ENCODE measurements around the gene LRG1.

LRG1 gene

DNA sequence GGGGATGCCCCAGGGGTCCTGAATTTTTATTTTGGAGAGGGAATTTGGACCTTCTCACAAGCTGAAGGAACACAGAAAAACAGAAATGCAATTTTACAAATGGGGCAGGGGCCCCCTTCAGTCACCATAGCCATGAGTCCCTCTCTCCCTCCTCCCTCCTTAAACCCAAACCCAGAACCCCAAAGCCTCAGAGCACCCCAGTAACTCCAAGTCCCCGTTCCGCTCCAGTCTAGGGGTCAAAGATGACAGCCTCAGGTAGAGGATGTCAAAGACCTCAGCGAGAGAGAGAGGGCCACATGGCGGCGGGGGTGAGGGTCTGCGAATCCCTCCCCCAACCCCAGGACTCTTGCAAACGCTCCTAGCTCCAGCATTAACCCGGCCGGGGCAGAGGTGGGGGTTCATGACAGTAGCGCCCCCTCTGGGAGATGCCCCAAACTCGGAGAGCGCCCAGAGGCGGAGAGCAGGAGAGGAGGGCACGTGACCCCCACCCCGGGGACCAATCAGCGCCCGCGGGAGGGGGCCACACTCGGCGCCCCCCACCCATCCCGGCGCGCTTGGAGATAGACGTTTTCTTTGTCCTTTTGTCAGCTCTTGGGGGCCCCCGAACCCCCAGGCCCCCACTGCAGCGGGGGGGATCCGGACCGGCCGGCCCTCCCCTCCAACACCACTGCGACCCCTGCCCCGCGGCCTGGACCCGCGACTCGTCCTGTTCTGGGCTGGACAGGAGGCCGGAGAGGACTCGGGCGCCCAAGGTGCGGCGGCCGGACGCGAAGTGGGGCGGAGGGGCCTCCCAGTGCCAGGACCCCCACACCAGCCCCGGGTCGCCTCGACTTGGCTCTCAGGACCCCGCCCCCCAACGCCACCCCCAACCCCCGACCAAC is 40.4 kb upstream of the LRG1 start:
- DNase-seq (ENCODE audit: low read depth), result no peak
- TF ChIP-seq, protein P1, sequence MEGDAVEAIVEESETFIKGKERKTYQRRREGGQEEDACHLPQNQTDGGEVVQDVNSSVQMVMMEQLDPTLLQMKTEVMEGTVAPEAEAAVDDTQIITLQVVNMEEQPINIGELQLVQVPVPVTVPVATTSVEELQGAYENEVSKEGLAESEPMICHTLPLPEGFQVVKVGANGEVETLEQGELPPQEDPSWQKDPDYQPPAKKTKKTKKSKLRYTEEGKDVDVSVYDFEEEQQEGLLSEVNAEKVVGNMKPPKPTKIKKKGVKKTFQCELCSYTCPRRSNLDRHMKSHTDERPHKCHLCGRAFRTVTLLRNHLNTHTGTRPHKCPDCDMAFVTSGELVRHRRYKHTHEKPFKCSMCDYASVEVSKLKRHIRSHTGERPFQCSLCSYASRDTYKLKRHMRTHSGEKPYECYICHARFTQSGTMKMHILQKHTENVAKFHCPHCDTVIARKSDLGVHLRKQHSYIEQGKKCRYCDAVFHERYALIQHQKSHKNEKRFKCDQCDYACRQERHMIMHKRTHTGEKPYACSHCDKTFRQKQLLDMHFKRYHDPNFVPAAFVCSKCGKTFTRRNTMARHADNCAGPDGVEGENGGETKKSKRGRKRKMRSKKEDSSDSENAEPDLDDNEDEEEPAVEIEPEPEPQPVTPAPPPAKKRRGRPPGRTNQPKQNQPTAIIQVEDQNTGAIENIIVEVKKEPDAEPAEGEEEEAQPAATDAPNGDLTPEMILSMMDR (conservative IDR thresholded peaks at IDR 0.05; ENCODE audit: low read depth, low read length), result peak; percentile 19
- peak overlapping the region; percentile 54 for H3K4me3 ChIP-seq (ENCODE audit: low read depth, low read length)

DNA sequence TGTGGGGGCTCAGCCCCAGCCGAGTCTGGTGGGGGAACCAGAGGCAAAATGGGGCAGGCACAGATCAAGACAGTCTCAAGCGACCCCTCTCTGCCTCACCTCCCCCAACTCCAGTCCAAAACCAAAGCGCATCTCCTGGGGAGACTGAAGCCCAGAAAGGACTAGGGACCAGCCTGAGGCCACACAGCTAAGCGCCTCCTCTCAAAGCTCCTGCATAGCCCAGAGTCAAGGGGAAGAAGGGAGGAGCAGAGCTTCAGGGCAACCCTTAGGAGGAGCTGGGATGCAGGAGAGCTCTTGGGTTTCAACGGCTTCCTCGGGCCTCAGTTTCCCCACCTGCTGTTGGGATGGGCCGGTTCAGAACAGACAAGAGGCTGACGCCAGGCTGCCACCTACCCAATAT is 39.6 kb upstream of the LRG1 start:
- TF ChIP-seq, protein P1 (conservative IDR thresholded peaks at IDR 0.05; ENCODE audit: low read depth, low read length), result no peak
- no peak for DNase-seq (ENCODE audit: low read depth)
- no peak overlapping the region for H3K4me3 ChIP-seq (ENCODE audit: low read depth, low read length)

DNA sequence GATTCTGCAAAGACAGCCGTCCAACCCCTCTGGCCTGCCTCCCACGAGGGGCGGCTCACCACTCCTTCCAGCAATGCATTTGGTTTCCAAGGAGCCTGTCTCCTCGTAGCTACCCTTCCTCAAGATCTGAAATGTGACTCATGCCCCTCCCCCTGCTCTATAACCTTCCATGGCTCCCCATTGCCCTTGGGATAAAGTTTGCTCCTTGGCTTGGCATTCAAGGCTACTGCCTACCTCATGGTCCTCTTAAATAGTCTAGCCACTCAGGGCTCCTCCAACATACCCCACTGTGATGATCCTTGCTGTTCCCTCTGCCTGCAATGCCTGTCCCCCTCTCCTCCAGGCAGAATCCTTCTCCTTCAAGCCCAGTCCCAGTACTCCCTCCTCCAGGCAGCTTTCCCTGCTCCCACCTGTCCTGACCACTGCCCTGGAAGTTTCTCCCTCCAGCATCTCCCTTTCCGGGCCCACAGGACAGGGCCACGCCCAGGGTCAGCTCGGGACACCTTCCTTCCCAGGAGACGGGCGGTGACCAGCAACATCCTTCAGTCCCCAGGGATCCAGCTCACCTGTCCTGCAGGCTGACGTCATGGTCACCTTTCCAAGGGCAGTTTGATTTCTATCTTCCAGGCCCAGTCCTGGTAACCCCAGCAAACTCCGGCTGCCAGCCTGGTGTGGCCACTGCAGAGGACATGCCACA is 38.9 kb upstream of the LRG1 start:
- no peak overlapping the region for H3K4me3 ChIP-seq (ENCODE audit: low read depth, low read length)
- TF ChIP-seq, protein P1 (conservative IDR thresholded peaks at IDR 0.05; ENCODE audit: low read depth, low read length), result no peak

DNA sequence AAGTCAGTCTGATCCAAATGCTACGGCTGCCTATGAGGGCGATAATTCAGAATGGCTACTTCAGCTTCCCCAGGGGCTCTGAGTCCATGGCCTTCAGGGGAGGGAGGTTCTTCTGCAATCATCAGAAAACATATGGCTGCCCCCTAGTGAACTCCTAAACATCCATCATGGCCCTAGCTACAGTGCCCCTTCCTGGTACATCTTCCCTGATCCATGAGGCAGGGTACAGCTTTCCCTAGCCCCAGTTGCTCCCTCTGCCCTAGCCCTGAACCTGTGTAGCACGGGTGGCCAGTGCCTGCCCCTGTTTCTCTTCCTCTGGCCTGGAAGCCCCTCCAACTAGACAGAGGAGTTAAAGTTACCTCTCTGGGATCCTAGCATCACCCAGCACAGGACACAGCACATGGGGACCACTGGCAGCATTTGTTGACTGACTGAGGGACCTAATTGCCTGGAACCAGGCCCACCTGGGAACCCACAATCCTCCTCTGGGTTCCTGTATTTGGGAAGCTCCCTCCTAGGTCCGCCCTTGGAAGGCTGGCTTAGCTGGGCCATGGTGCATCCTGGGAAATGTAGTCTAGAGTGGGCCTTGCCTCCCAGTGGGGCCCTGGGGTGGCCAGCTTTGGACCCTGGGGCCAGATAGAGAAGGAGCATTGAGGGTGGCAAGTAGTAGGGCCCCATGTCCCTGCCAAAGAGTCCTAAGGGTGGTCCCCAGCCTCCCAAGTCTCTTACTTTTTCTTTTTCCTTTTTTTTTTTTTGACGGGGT is 37.4 kb upstream of the LRG1 start:
- peak; percentile 39 for DNase-seq (ENCODE audit: low read depth)
- no peak overlapping the region for H3K4me3 ChIP-seq (ENCODE audit: low read depth, low read length)
- TF ChIP-seq, protein P1 (conservative IDR thresholded peaks at IDR 0.05; ENCODE audit: low read depth, low read length), result no peak

More for the DNA sequence above, 38.9 kb upstream of the LRG1 start:
- no peak for DNase-seq (ENCODE audit: low read depth)

DNA sequence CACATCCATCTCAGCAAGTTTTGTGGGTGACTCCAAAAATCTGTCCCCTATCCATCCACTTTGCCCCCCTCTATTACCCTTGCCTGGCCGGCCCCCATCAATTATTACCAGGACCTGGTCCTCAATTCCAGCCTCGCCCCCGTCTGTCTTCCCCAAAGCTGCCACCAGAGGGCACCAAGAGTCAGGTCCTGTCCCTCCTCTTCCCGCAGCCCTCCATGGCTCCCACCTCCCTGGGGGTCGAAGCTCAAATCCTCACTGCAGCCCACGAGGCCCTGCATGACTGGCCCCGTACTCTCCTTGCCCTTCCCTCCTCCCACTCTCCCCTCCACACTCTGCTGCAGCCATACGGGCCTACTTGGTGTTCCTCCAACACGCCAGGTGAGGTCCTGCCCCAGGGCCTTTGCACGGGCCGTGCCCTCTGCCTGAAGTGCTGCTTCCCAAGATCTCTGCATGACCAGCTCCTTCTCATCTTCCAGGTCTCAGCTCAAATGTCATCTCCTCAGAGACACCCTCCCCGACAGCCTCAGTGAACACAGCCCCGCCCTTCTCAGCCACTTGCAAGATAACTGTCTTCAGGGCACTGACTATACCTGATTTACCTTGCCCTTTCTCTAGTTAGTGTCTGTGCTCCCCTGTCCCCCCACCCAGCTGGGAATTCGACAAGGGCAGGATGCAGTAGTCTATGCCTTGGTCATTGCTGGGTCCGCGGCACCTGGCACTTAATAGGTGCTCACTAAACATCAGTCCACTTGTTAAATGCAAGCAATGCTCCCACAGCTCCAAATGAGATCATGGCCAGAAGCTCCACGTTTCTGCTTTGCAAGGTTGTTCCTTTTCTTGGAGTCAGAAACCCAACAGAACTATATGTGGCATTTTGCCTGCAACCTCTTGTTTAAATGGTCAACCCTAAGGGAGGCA is 36.4 kb upstream of the LRG1 start:
- DNase-seq (ENCODE audit: low read depth), result peak; percentile 74
- TF ChIP-seq, protein P1 (conservative IDR thresholded peaks at IDR 0.05; ENCODE audit: low read depth, low read length), result peak; percentile 83
- no peak overlapping the region for H3K4me3 ChIP-seq (ENCODE audit: low read depth, low read length)
